ENCODE measurements around the gene EID1. TPM values are rescaled to one million over a fixed set of nuclear protein-coding genes. Genes with fewer than 3 reads are reported as not detected.
"Not testable (repeated sequence)": the region's sequence is repeated elsewhere in the genome, so short reads cannot be mapped to it uniquely, and the experiment has no call there.

The EID1 gene
- total RNA-seq, 1 experiment from 2014 or later, result 128 TPM

DNA sequence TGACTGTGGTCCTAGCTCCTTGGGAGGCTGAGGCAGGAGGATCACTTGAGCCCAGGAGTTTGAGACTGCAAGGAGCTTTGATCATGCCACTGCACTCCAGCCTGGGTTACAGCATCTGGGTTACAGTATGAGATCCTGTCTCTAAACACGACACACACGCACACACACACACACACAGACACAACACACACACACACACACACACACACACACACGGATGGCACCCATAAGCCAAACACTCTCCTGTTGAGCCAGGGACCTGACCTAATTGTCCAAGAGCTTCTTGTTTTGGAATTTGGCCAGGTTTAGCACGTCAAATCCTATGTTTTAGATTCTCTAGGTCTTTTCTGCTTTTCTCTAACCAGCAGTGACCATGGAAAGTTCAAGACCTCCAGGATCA, 26.8 kb downstream of the EID1 start:
- intact Hi-C loops (cut with micrococcal nuclease; ENCODE audit: unreplicated experiment), result no loop called here
- no peak for DNase-seq (ENCODE audit: low spot score)
- Histone ChIP-seq H3K9me3 (ENCODE audit: low read depth, low read length, poor library complexity, severe bottlenecking) (no peaks in the 10 kb centered on the region), H3K4me3 (ENCODE audit: low read depth, low read length, poor library complexity, severe bottlenecking) (no peak overlapping the region), H3K36me3 (ENCODE audit: insufficient read depth, low read length, poor library complexity, severe bottlenecking) (no peaks in the 10 kb centered on the region), H3K27me3 (replicated peaks; ENCODE audit: insufficient read depth, low read depth, low read length, poor library complexity) (no peaks in the 10 kb centered on the region), H3K4me1 (ENCODE audit: insufficient read depth, low read length, poor library complexity, severe bottlenecking) (no peaks in the 10 kb centered on the region), H3K27ac (ENCODE audit: low read depth, low read length, poor library complexity, severe bottlenecking) (no peak overlapping the region)
- TF ChIP-seq, protein P1, sequence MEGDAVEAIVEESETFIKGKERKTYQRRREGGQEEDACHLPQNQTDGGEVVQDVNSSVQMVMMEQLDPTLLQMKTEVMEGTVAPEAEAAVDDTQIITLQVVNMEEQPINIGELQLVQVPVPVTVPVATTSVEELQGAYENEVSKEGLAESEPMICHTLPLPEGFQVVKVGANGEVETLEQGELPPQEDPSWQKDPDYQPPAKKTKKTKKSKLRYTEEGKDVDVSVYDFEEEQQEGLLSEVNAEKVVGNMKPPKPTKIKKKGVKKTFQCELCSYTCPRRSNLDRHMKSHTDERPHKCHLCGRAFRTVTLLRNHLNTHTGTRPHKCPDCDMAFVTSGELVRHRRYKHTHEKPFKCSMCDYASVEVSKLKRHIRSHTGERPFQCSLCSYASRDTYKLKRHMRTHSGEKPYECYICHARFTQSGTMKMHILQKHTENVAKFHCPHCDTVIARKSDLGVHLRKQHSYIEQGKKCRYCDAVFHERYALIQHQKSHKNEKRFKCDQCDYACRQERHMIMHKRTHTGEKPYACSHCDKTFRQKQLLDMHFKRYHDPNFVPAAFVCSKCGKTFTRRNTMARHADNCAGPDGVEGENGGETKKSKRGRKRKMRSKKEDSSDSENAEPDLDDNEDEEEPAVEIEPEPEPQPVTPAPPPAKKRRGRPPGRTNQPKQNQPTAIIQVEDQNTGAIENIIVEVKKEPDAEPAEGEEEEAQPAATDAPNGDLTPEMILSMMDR (conservative IDR thresholded peaks at IDR 0.05; ENCODE audit: low read depth, low read length), result no peak
- no peak for TF ChIP-seq EZH2 (IDR thresholded peaks at IDR 0.05; ENCODE audit: borderline replicate concordance, low read depth, low read length, poor library complexity, severe bottlenecking)
- POLR2A ChIA-PET (ENCODE audit: low non-redundant PET), result no interaction called here
- BruUV-seq (replicated peaks), result no TSS peak
- CTCF ChIA-PET, result interaction anchor here (0.6 kb wide), 2 partner anchors 43 to 915 kb away, joined by 3 to 4 read pairs; no protein-coding TSS in a partner anchor

- POLR2A ChIA-PET (ENCODE audit: low non-redundant PET), result no interaction called here
- no peaks in the 10 kb centered on the region for H3K9me3 ChIP-seq (ENCODE audit: low read depth, low read length, poor library complexity, severe bottlenecking)
- H3K36me3 ChIP-seq (ENCODE audit: insufficient read depth, low read length, poor library complexity, severe bottlenecking), result no peaks in the 10 kb centered on the region
- DNase-seq (ENCODE audit: low spot score), result no peak
- H3K27ac ChIP-seq (ENCODE audit: low read depth, low read length, poor library complexity, severe bottlenecking), result no peak overlapping the region
- no TSS peak for BruUV-seq (replicated peaks)
- H3K4me1 ChIP-seq (ENCODE audit: insufficient read depth, low read length, poor library complexity, severe bottlenecking), result no peaks in the 10 kb centered on the region
- CTCF ChIA-PET, result interaction anchor here (0.6 kb wide), 1 partner anchor 43 kb away, joined by 3 read pairs; no protein-coding TSS in a partner anchor
- intact Hi-C loops (cut with micrococcal nuclease; ENCODE audit: unreplicated experiment), result no loop called here
- TF ChIP-seq EZH2 (IDR thresholded peaks at IDR 0.05; ENCODE audit: borderline replicate concordance, low read depth, low read length, poor library complexity, severe bottlenecking), result no peak
- TF ChIP-seq, protein P1 (conservative IDR thresholded peaks at IDR 0.05; ENCODE audit: low read depth, low read length), result no peak
- H3K27me3 ChIP-seq (replicated peaks; ENCODE audit: insufficient read depth, low read depth, low read length, poor library complexity), result no peaks in the 10 kb centered on the region
- H3K4me3 ChIP-seq (ENCODE audit: low read depth, low read length, poor library complexity, severe bottlenecking), result no peak overlapping the region
Observed at GRCh38 chr15:48905216-48905615, 27.3 kb downstream of the EID1 start.

GRCh38 chr15:48905847-48906246, 27.9 kb downstream of the EID1 start:
- POLR2A ChIA-PET (ENCODE audit: low non-redundant PET), result no interaction called here
- intact Hi-C loops (cut with micrococcal nuclease; ENCODE audit: unreplicated experiment), result no loop called here
- H3K36me3 ChIP-seq (ENCODE audit: insufficient read depth, low read length, poor library complexity, severe bottlenecking), result no peaks in the 10 kb centered on the region
- H3K27ac ChIP-seq (ENCODE audit: low read depth, low read length, poor library complexity, severe bottlenecking), result no peak overlapping the region
- TF ChIP-seq, protein P1 (conservative IDR thresholded peaks at IDR 0.05; ENCODE audit: low read depth, low read length), result no peak
- TF ChIP-seq EZH2 (IDR thresholded peaks at IDR 0.05; ENCODE audit: borderline replicate concordance, low read depth, low read length, poor library complexity, severe bottlenecking), result no peak
- H3K27me3 ChIP-seq (replicated peaks; ENCODE audit: insufficient read depth, low read depth, low read length, poor library complexity), result no peaks in the 10 kb centered on the region
- H3K9me3 ChIP-seq (ENCODE audit: low read depth, low read length, poor library complexity, severe bottlenecking), result no peaks in the 10 kb centered on the region
- no TSS peak for BruUV-seq (replicated peaks)
- no peak for DNase-seq (ENCODE audit: low spot score)
- H3K4me3 ChIP-seq (ENCODE audit: low read depth, low read length, poor library complexity, severe bottlenecking), result no peak overlapping the region
- no peaks in the 10 kb centered on the region for H3K4me1 ChIP-seq (ENCODE audit: insufficient read depth, low read length, poor library complexity, severe bottlenecking)
- CTCF ChIA-PET, result no interaction called here

GRCh38 chr15:48909313-48909712, 31.4 kb downstream of the EID1 start:
- intact Hi-C loops (cut with micrococcal nuclease; ENCODE audit: unreplicated experiment); H3K9me3 ChIP-seq (ENCODE audit: low read depth, low read length, poor library complexity, severe bottlenecking); CTCF ChIA-PET; H3K4me1 ChIP-seq (ENCODE audit: insufficient read depth, low read length, poor library complexity, severe bottlenecking); H3K27me3 ChIP-seq (replicated peaks; ENCODE audit: insufficient read depth, low read depth, low read length, poor library complexity); DNase-seq (ENCODE audit: low spot score); BruUV-seq (replicated peaks); H3K4me3 ChIP-seq (ENCODE audit: low read depth, low read length, poor library complexity, severe bottlenecking); POLR2A ChIA-PET (ENCODE audit: low non-redundant PET); H3K36me3 ChIP-seq (ENCODE audit: insufficient read depth, low read length, poor library complexity, severe bottlenecking); H3K27ac ChIP-seq (ENCODE audit: low read depth, low read length, poor library complexity, severe bottlenecking): not testable (repeated sequence)

DNA sequence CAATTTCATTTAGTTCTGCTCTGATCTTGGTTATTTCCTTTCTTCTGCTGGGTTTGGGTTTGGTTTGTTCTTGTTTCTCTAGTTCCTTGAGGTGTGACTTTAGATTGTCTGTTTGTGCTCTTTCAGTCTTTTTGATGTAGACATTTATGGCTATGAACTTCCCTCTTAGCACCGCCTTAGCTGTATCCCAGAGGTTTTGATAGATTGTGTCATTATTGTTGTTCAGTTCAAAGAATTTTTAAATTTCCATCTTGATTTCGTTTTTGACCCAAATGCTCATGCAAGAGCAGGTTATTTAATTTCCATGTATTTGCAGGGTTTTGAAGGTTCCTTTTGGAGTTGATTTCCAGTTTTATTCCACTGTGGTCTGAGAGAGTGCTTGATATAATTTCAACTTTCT, 32.6 kb downstream of the EID1 start:
- BruUV-seq (replicated peaks); intact Hi-C loops (cut with micrococcal nuclease; ENCODE audit: unreplicated experiment); H3K9me3 ChIP-seq (ENCODE audit: low read depth, low read length, poor library complexity, severe bottlenecking): not testable (repeated sequence)

More for the DNA sequence above, 32.6 kb downstream of the EID1 start:
- DNase-seq (ENCODE audit: low spot score); POLR2A ChIA-PET (ENCODE audit: low non-redundant PET); CTCF ChIA-PET; H3K27ac ChIP-seq (ENCODE audit: low read depth, low read length, poor library complexity, severe bottlenecking); H3K4me1 ChIP-seq (ENCODE audit: insufficient read depth, low read length, poor library complexity, severe bottlenecking); H3K27me3 ChIP-seq (replicated peaks; ENCODE audit: insufficient read depth, low read depth, low read length, poor library complexity); H3K36me3 ChIP-seq (ENCODE audit: insufficient read depth, low read length, poor library complexity, severe bottlenecking); H3K4me3 ChIP-seq (ENCODE audit: low read depth, low read length, poor library complexity, severe bottlenecking): not testable (repeated sequence)

All from A673 (cell line).